HG03432 (cell line): ENCODE measurements around the gene S100A14.

Experiments used
- ATAC-seq: cut with Tn5 transposase; IDR thresholded peaks from one replicate; pipeline ENCODE4 v1.9.1; 2021; ENCODE audit warnings: mild to moderate bottlenecking, moderate library complexity; ENCODE audit not compliant: unreplicated experiment

Gene S100A14

GRCh38 chr1:153639280-153639679 is 23.2 kb upstream of the S100A14 start:
- ATAC-seq: no peak

GRCh38 chr1:153638261-153638660 is 22.1 kb upstream of the S100A14 start:
- no peak for ATAC-seq

DNA sequence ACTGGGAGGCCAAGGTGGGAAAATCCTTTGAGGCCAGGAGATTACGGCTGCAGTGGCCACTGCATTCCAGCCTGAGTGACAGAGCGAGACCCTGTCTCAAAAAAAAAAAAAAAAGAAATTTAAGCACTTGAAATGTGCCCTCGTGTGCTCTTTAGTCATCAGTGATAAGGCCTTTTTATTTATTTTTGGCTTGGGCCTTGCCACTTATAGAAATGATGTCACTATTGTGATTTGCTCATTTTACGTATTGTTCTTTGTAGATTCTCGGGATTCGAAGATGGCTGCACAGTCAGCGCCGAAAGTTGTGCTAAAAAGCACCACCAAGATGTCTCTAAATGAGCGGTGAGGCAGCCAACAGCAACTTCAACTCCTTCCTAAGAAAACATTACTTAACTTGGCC is 20.2 kb upstream of the S100A14 start:
- no peak for ATAC-seq

- ATAC-seq: no peak
Observed at GRCh38 chr1:153635872-153636271, 19.7 kb upstream of the S100A14 start.

- ATAC-seq: peak; percentile 83
Observed at GRCh38 chr1:153633754-153634665, 17.9 kb upstream of the S100A14 start, which contains the start of gene CHTOP. TSS of gene CHTOP (plus strand) at chr1:153634066. CDS start at chr1:153636589, 2,523 bp downstream.

GRCh38 chr1:153633161-153633753 is 17.1 kb upstream of the S100A14 start:
- no peak for ATAC-seq

DNA sequence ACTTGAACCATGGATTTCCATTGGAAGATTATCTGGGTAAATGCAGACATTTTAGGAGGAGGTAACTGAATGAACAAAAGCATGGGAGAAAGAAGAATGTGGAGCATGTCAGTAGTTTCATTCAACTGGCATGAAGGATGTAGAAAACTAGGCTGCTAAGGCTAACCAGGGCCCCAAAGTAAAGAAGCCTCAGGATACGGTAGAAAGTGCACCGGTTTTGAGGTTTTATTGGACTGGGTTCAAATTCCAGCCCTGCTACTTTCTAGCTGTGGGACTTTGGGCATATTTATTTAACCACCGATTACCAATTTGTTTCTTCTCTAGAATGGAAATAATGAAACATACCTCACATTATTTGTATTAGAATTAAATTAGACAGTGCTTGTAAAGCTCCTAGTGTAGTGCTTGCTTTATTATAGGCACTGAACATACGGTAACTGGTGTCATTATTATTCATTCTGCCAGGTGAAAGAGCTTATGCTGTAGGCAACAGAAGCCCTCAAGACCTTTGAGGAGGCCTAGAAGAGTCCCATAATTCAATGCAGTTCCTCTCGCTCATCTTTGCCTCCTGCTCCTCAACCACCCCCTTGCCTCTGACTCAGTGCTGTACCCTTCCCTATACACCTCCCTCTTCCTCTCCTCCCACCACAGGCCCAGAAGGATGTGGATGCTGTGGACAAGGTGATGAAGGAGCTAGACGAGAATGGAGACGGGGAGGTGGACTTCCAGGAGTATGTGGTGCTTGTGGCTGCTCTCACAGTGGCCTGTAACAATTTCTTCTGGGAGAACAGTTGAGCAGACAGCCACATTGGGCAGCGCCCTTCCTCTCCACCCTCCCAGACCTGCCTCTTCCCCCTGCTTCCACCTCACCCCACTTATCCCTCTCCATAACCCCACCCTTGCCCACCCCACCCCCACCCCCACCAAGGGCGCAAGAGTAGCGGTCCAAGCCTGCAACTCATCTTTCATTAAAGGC is 15.2 kb upstream of the S100A14 start:
- no peak for ATAC-seq

GRCh38 chr1:153630384-153630783 is 14.3 kb upstream of the S100A14 start:
- no peak for ATAC-seq

GRCh38 chr1:153629971-153630370 is 13.8 kb upstream of the S100A14 start:
- no peak for ATAC-seq

DNA sequence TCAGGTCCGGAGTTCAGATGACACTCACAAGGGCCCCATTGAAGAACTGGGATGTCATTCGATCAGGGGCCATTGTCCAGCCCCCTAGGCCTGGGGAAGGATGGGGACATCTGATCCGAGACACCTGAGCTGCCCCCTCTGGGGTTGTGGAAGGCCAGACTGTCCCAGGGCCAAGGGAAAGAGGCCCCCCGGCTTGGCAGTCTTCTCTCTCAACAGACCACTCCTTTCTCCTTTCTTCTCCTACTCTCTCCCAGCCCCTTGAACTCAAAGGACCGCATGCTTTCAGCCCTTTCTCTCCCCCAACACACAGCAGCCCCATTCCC is 13.2 kb upstream of the S100A14 start:
- no peak for ATAC-seq

- no peak for ATAC-seq
Observed at GRCh38 chr1:153628638-153629342, 12.7 kb upstream of the S100A14 start.

GRCh38 chr1:153627715-153628626 is 11.8 kb upstream of the S100A14 start, which contains the start of gene S100A1:
TSS of gene S100A1 (plus strand) at chr1:153628434. CDS start at chr1:153630522, 2,088 bp downstream.
- ATAC-seq: no peak

- peak; percentile 46 for ATAC-seq
Observed at GRCh38 chr1:153626904-153627714, 11.0 kb upstream of the S100A14 start, which contains the start of gene S100A13. TSS of gene S100A13 (minus strand) at chr1:153627505. CDS start at chr1:153626472, 1,033 bp downstream.

GRCh38 chr1:153626477-153626903 is 10.4 kb upstream of the S100A14 start:
- ATAC-seq: no peak

- ATAC-seq: no peak
Observed at GRCh38 chr1:153624965-153625611, 9.0 kb upstream of the S100A14 start.

GRCh38 chr1:153623101-153623500 is 7.0 kb upstream of the S100A14 start:
- ATAC-seq: no peak

- no peak for ATAC-seq
Observed at GRCh38 chr1:153619171-153619570, 3.0 kb upstream of the S100A14 start.

DNA sequence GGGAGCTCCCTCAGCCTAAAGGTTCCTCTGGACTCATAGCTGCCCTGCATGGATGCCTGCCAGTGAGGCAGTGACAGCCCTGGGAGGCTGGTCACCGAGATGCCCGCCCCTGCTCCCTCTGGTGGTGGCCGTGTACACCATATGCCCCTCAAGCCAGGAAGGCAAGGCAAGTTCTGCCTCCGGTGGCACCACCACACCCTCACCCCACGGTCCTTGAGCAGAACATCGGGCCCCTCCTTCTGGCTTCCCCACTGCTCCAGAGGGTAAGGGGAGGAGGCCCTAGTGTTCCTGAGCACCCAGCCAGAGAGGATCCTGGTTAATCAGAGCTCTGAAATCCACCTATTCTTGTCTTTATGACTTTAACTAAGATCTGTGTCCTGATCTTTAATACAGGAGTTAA is 1.5 kb upstream of the S100A14 start:
- ATAC-seq: no peak
